Activated T-helper 2 cell treated with anti-CD3 and anti-CD28 coated beads, Interferon-gamma antibody, Interleukin-2, Interleukin-4, amounts not matched to agents 10 μg/mL and 5 μg/mL and 100 μg/mL, durations not matched to agents 14 hours and 24 hours and 36 hours (primary cell): ENCODE measurements around the gene PPP2R5D. TPM values are rescaled to one million over a fixed set of nuclear protein-coding genes. Genes with fewer than 3 reads are reported as not detected.
A peak's percentile ranks its signal among the peaks of the same experiment; 100 is the strongest.

Experiments used
- DNase-seq: peaks from one replicate; pipeline ENCODE4 v3.0.0; 2021; ENCODE audit warnings: low spot score
- H3K27ac Mint-ChIP-seq: one replicate; pipeline ENCODE4 v1.8.0; 2021; ENCODE audit warnings: mixed read lengths
- H3K27me3 Mint-ChIP-seq: one replicate; pipeline ENCODE4 v1.8.0; 2021; ENCODE audit warnings: low read depth, mixed read lengths
- H3K36me3 Mint-ChIP-seq: one replicate; pipeline ENCODE4 v1.8.0; 2021; ENCODE audit warnings: low read depth, mixed read lengths
- H3K4me1 Mint-ChIP-seq: one replicate; pipeline ENCODE4 v1.8.0; 2021; ENCODE audit warnings: low read depth, mixed read lengths
- H3K4me3 Mint-ChIP-seq: one replicate; pipeline ENCODE4 v1.8.0; 2021; ENCODE audit warnings: low read depth, mild to moderate bottlenecking, moderate library complexity, mixed read lengths
- H3K9me3 Mint-ChIP-seq: one replicate; pipeline ENCODE4 v1.8.0; 2021; ENCODE audit warnings: mixed read lengths
- intact Hi-C: fragments of 100-400 bp; cut with micrococcal nuclease; formaldehyde crosslinking; loops from one replicate; pipeline ENCODE4 v1.15.1; 2023
- total RNA-seq: library from RNA; stranded (reverse); gene quantifications from 2 replicates; pipeline ENCODE4 v1.2.3, GENCODE V29; 2022

The PPP2R5D gene
- total RNA-seq, 1 donor from 2014 or later, result 63.2 TPM

- Mint-ChIP-seq H3K36me3 (peaks cover 29% of the 10 kb centered on the region), H3K9me3 (no peaks in the 10 kb centered on the region), H3K27ac (no peak overlapping the region), H3K4me3 (no peak overlapping the region), H3K27me3 (no peaks in the 10 kb centered on the region), H3K4me1 (peaks cover 5% of the 10 kb centered on the region)
- DNase-seq, result no peak
- intact Hi-C loops, result no loop called here
These were observed 15.6 kb upstream of the PPP2R5D start for GRCh38 chr6:42968783-42969182.

- Mint-ChIP-seq H3K27ac (no peak overlapping the region), H3K4me1 (peaks cover 7% of the 10 kb centered on the region), H3K27me3 (no peaks in the 10 kb centered on the region), H3K9me3 (no peaks in the 10 kb centered on the region), H3K4me3 (no peak overlapping the region), H3K36me3 (peaks cover 29% of the 10 kb centered on the region)
- intact Hi-C loops, result no loop called here
- DNase-seq, result no peak
These were observed 14.9 kb upstream of the PPP2R5D start for GRCh38 chr6:42969431-42969830.

- H3K27me3 Mint-ChIP-seq, result no peaks in the 10 kb centered on the region
- no peak overlapping the region for H3K27ac Mint-ChIP-seq
- no peaks in the 10 kb centered on the region for H3K9me3 Mint-ChIP-seq
- intact Hi-C loops, result no loop called here
- H3K4me3 Mint-ChIP-seq, result no peak overlapping the region
- DNase-seq, result no peak
- peaks cover 8% of the 10 kb centered on the region for H3K4me1 Mint-ChIP-seq
- H3K36me3 Mint-ChIP-seq, result peaks cover 27% of the 10 kb centered on the region
These were observed 14.4 kb upstream of the PPP2R5D start for GRCh38 chr6:42969934-42970333.

DNA sequence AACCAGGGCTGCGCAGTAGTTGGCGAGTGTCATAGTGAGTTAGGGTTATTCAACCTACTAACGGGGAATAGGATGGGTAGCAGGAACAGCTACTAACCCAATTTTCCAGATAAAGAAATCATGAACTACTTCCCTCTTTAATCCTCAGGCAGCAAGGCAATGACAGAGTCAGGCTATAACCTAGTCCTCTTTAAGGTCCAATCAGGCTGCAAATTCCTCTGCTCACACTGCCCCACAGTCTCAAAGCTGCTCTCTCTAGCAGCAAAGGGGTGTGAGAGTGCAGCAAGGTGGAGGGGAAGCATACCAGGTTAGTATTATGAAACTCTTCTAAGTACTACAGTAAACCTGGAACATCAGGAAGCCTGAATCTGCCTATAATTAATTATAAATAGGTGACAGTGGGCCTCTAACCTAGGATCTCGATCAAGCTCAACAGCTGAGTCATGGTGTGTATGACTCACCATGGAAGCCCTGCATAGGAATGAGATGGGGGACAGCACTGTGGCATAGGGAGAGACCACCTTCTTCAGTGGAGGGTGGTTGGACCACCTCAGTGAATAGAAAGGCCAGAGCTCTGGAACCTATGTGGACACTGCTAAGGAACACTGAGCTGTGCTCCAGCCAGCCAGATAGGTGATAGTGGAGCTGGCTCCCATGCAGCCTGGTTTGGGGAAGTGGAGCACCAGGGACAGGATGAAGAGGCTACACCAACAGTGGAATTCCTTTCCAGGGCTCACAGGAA lies 13.3 kb upstream of the PPP2R5D start:
- H3K36me3 Mint-ChIP-seq, result peaks cover 30% of the 10 kb centered on the region
- peak overlapping the region; percentile 12 for H3K27ac Mint-ChIP-seq
- H3K27me3 Mint-ChIP-seq, result no peaks in the 10 kb centered on the region
- no peak overlapping the region for H3K4me3 Mint-ChIP-seq
- DNase-seq, result no peak
- intact Hi-C loops, result no loop called here
- no peaks in the 10 kb centered on the region for H3K9me3 Mint-ChIP-seq
- H3K4me1 Mint-ChIP-seq, result peaks cover 10% of the 10 kb centered on the region

DNA sequence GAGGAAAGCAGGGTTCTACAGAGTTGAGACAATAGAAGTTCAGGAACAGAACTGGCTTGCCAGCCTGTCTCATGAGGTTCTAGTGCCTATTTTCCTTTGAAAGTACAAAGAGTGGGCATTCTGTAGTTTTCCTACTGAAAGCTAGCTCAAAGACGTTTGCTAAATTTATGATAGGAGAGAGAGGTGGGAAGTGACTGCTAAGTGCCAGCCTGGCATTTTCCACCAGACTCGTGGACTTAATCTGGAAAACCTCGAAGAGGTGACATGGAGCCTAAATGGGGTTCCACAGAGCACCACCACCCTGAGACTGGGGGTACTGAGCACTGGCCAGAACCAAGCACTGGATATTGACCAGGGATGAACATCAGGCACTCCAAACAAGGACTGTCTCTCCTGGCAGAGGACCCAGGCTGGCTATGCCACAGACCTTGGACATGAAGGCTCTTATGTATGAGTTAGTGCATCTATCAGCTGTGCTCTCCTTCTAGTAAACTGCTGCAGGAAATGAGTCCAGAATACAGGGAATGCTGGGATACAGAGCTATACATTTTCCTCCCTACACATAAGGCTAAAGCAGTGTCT lies 12.5 kb upstream of the PPP2R5D start:
- no peaks in the 10 kb centered on the region for H3K9me3 Mint-ChIP-seq

DNA sequence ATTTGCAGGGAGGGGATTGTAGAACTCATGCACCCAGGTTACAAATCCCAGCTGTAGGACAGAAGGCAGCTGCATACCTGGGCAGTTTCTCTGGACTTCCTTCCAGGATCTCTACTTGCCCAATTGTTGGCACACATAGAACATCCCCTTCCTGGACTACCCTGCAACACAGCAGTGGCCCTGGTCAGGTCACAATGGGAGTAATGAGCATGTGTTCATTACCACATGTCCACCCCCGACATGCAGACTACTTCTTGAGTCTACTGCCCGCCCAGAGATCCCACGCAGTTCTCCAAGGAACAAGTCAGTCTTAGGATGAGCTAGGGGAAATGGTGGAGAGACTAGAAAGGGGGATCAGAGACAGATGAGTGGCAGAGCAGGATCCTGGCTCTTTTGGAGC lies 10.4 kb upstream of the PPP2R5D start:
- Mint-ChIP-seq H3K36me3 (peaks cover 43% of the 10 kb centered on the region), H3K27ac (peak overlapping the region; percentile 62), H3K4me3 (no peak overlapping the region), H3K27me3 (no peaks in the 10 kb centered on the region), H3K9me3 (no peaks in the 10 kb centered on the region), H3K4me1 (peaks cover 19% of the 10 kb centered on the region)
- no peak for DNase-seq
- intact Hi-C loops, result no loop called here

More for the DNA sequence above, 12.5 kb upstream of the PPP2R5D start:
- Mint-ChIP-seq H3K36me3 (peaks cover 37% of the 10 kb centered on the region), H3K27ac (peak overlapping the region; percentile 70), H3K4me1 (peaks cover 13% of the 10 kb centered on the region), H3K4me3 (no peak overlapping the region), H3K27me3 (no peaks in the 10 kb centered on the region)
- no peak for DNase-seq
- intact Hi-C loops, result no loop called here

GRCh38 chr6:42974919-42975505 lies 9.4 kb upstream of the PPP2R5D start:
- Mint-ChIP-seq H3K27me3 (no peaks in the 10 kb centered on the region), H3K36me3 (peaks cover 42% of the 10 kb centered on the region), H3K9me3 (no peaks in the 10 kb centered on the region), H3K4me3 (no peak overlapping the region), H3K27ac (peak overlapping the region; percentile 17), H3K4me1 (peaks cover 29% of the 10 kb centered on the region)
- intact Hi-C loops, result no loop called here
- DNase-seq, result no peak

DNA sequence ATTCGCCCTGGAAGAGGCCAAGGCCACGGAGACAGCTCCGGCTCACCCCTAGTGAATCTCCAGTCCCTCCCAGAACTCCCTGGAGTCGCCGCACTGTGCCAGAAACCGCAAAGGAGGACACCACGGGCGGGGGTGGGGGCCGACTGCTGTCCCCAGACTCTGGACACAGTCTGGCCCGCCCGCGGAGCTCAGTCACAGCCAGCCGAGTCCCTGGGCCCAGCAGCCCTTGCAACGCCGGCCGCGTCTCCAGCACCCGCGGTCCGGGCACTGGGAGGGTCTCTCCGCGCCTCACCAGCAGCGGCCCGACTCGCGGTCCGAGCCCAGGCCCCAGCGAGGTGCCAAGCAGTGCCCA lies 5.9 kb upstream of the PPP2R5D start:
- peak overlapping the region; percentile 79 for H3K27ac Mint-ChIP-seq
- H3K4me1 Mint-ChIP-seq, result peaks cover 27% of the 10 kb centered on the region
- intact Hi-C loops, result no loop called here
- DNase-seq, result no peak
- peak overlapping the region; percentile 80 for H3K4me3 Mint-ChIP-seq
- H3K36me3 Mint-ChIP-seq, result peaks cover 31% of the 10 kb centered on the region
- no peaks in the 10 kb centered on the region for H3K27me3 Mint-ChIP-seq
- no peaks in the 10 kb centered on the region for H3K9me3 Mint-ChIP-seq

- H3K4me1 Mint-ChIP-seq, result peaks cover 31% of the 10 kb centered on the region
- H3K27ac Mint-ChIP-seq, result peak within 1 kb of the TSS; percentile 99
- H3K4me3 Mint-ChIP-seq, result peak within 1 kb of the TSS; percentile 91
- H3K27me3 Mint-ChIP-seq, result no peaks in the 10 kb centered on the region
- intact Hi-C loops, result loop anchor here (1.0 kb wide), 3 partner anchors 34 to 80 kb away; partner anchors contain the start of genes CNPY3, KLC4, MEA1 and MRPL2
- no peaks in the 10 kb centered on the region for H3K9me3 Mint-ChIP-seq
- H3K36me3 Mint-ChIP-seq, result peaks cover 26% of the 10 kb centered on the region
- peak; percentile 96 for DNase-seq
These were observed 5.4 kb upstream of the PPP2R5D start, which contains the start of gene PEX6 for GRCh38 chr6:42978839-42979522. TSS of gene PEX6 (minus strand) at chr6:42979181. CDS start at chr6:42979150, 31 bp downstream.

- no peak for DNase-seq
- H3K9me3 Mint-ChIP-seq, result no peaks in the 10 kb centered on the region
- intact Hi-C loops, result loop anchor here (1.0 kb wide), 3 partner anchors 34 to 80 kb away; partner anchors contain the start of genes CNPY3, KLC4, MEA1 and MRPL2
- peaks cover 31% of the 10 kb centered on the region for H3K4me1 Mint-ChIP-seq
- peak overlapping the region; percentile 99 for H3K27ac Mint-ChIP-seq
- H3K4me3 Mint-ChIP-seq, result peak overlapping the region; percentile 91
- no peaks in the 10 kb centered on the region for H3K27me3 Mint-ChIP-seq
- H3K36me3 Mint-ChIP-seq, result peaks cover 25% of the 10 kb centered on the region
These were observed 4.7 kb upstream of the PPP2R5D start for GRCh38 chr6:42979523-42980177.

DNA sequence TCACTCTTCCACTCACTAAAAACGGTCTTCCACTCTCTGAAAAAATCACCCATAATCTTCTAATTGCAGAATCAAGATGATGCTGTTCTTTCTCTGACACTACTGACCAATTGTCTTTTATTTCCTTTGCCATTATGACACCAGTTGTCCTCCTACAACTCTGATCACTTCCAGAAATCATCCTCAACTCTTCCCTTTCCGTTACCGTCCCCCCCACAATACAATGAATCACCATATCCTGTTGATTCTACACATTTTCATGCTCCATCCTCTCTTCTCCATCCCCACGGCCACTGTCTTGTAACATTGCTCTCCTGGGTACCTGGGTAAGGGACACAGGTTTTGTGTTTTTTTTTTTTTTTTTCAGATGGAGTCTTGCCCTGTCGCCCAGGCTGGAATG lies 2.5 kb upstream of the PPP2R5D start:
- Mint-ChIP-seq H3K9me3 (no peaks in the 10 kb centered on the region), H3K4me1 (peaks cover 40% of the 10 kb centered on the region), H3K27me3 (no peaks in the 10 kb centered on the region), H3K4me3 (no peak overlapping the region), H3K36me3 (peaks cover 22% of the 10 kb centered on the region), H3K27ac (peak overlapping the region; percentile 35)
- DNase-seq, result no peak
- intact Hi-C loops, result no loop called here

DNA sequence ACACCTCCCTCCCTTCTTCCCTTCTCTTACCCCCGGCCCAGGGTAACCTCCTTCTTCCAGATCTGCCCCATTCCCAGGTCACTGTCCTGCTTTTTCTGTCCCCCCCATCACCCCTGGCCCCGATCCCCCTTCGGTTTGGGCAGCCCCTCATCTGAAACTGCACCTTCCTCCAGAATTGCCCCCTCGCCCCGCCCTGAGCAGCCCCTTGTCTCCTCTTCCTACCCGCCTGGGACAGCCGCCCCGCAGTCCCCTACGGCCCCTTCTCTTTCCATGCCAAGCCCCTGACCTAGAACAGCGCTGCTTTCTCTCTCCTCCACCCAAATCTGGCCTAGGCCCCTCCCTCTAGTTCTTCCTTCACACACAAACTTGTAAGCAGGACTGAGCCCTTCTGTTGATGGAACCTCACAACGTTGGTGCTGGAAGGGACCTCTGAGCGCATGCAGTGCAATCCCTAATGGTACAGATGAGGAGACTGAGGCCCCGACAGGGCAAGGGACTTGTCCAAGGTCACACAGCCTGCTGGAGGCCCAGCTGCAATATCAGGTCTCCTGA lies 630 bp downstream of the PPP2R5D start:
- intact Hi-C loops, result loop anchor here (2.0 kb wide), 1 partner anchor 186 kb away; the partner anchor contains the start of gene SRF
- no peaks in the 10 kb centered on the region for H3K27me3 Mint-ChIP-seq
- no peaks in the 10 kb centered on the region for H3K9me3 Mint-ChIP-seq
- H3K27ac Mint-ChIP-seq, result peak overlapping the region; percentile 87
- peaks cover 30% of the 10 kb centered on the region for H3K36me3 Mint-ChIP-seq
- peak overlapping the region; percentile 95 for H3K4me3 Mint-ChIP-seq
- no peak for DNase-seq
- peaks cover 38% of the 10 kb centered on the region for H3K4me1 Mint-ChIP-seq
